CD8-positive, alpha-beta memory T cell (primary cell): ENCODE measurements around the gene DENND4A. TPM values are rescaled to one million over a fixed set of nuclear protein-coding genes. Genes with fewer than 3 reads are reported as not detected.

Experiments
- CTCF ChIA-PET: fragments of 350-600 bp; sonication (Branson Sonifier 250); formaldehyde crosslinking; loops from one replicate; lab custom pipeline; 2021; ENCODE audit warnings: antibody characterized with exemption; lab: Charles Lee
- POLR2A ChIA-PET: fragments of 350-600 bp; sonication (Branson Sonifier 250); formaldehyde crosslinking; loops from one replicate; lab custom pipeline; 2021; ENCODE audit warnings: antibody characterized with exemption; lab: Charles Lee
- DNase-seq, 5 donors: peaks; one replicate each; pipeline versions ENCODE4 v3.0.0 to v3.0.0-alpha.2; 2020 to 2022; ENCODE audit warnings: mixed read lengths in 1 of 5
- H3K27ac ChIP-seq: one replicate; pipeline ENCODE4 v1.7.0; 2013; ENCODE audit warnings: low read depth, mild to moderate bottlenecking, low read length, moderate library complexity
- H3K27me3 ChIP-seq: 2 replicates; pipeline ENCODE4 v1.7.0; 2013; ENCODE audit warnings: low read length, mild to moderate bottlenecking; ENCODE audit not compliant: insufficient read depth, poor library complexity, severe bottlenecking
- H3K36me3 ChIP-seq: 2 replicates; pipeline ENCODE4 v1.7.0; 2013; ENCODE audit warnings: mild to moderate bottlenecking, low read length, moderate library complexity; ENCODE audit not compliant: insufficient read depth
- H3K4me1 ChIP-seq: 2 replicates; pipeline ENCODE4 v1.7.0; 2013; ENCODE audit warnings: mild to moderate bottlenecking, low read length, moderate library complexity; ENCODE audit not compliant: insufficient read depth
- H3K4me3 ChIP-seq: 2 replicates; pipeline ENCODE4 v1.7.0; 2013; ENCODE audit warnings: mild to moderate bottlenecking, low read length
- H3K9me3 ChIP-seq: 2 replicates; pipeline ENCODE4 v1.7.0; 2013; ENCODE audit warnings: mild to moderate bottlenecking, low read length
- H3K27ac Mint-ChIP-seq, 8 donors: one replicate each; pipeline ENCODE4 v1.8.0; 2020 to 2021; ENCODE audit warnings: mixed read lengths in 8 of 8, mild to moderate bottlenecking in 6 of 8, inconsistent platforms in 3 of 8, moderate library complexity in 3 of 8
- H3K27me3 Mint-ChIP-seq, 2 donors: one replicate each; pipeline ENCODE4 v1.8.0; 2020 to 2021; ENCODE audit warnings: mixed read lengths in 2 of 2, mild to moderate bottlenecking in 1 of 2, moderate library complexity in 1 of 2
- H3K36me3 Mint-ChIP-seq, 3 donors: one replicate each; pipeline ENCODE4 v1.8.0; 2020 to 2021; ENCODE audit warnings: mixed read lengths in 3 of 3, inconsistent platforms in 1 of 3, mild to moderate bottlenecking in 1 of 3
- H3K4me1 Mint-ChIP-seq, 3 donors: one replicate each; pipeline ENCODE4 v1.8.0; 2020 to 2021; ENCODE audit warnings: mixed read lengths in 3 of 3, inconsistent platforms in 1 of 3, mild to moderate bottlenecking in 1 of 3
- H3K4me3 Mint-ChIP-seq, 7 donors: one replicate each; pipeline ENCODE4 v1.8.0; 2020 to 2021; ENCODE audit warnings: mixed read lengths in 7 of 7, mild to moderate bottlenecking in 6 of 7, moderate library complexity in 4 of 7, inconsistent platforms in 2 of 7
- H3K9me3 Mint-ChIP-seq, 5 donors: one replicate each; pipeline ENCODE4 v1.8.0; 2020 to 2022; ENCODE audit warnings: mixed read lengths in 5 of 5, mild to moderate bottlenecking in 3 of 5, moderate library complexity in 2 of 5, inconsistent platforms in 1 of 5
- polyA plus RNA-seq: library from polyadenylated mRNA; unstranded; fragments of 300-500 nt; fragmentation: Illumina TruSeq; gene quantifications from one replicate; pipeline ENCODE4 v1.2.3, GENCODE V29; 2021
- total RNA-seq, 2 experiments: library from RNA; stranded (reverse); gene quantifications; one replicate each; pipeline ENCODE4 v1.2.3, GENCODE V29; 2021

DENND4A gene
- total and polyA plus RNA-seq, 3 experiments from 2014 or later = 21.5 to 54.3 (median 47.2) TPM

DNA sequence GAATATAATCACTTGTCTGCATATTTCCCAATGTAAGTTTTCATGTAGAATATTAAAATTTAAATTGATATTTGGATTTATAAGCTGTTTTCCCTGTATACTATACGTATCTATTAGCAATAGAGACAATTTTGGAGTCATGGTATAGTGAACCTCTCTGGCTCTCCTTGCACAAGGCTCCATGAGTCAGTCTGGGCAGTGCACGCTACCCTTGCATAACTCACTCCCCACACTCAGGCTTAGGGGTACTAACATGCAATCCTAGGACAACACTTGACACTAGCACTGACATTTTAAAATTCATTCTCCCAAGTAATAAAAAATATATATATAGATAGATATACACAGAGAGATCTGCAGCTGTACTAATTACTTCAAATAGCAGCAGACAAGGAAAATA lies 131.2 kb downstream of the DENND4A start:
- Histone ChIP-seq H3K4me3 (no peak overlapping the region), H3K9me3 (no peaks in the 10 kb centered on the region), H3K36me3 (peaks cover 13% of the 10 kb centered on the region), H3K27ac (no peak overlapping the region), H3K27me3 (no peaks in the 10 kb centered on the region), H3K4me1 (no peaks in the 10 kb centered on the region)
- no peak overlapping the region for H3K4me3 Mint-ChIP-seq
- H3K4me1 Mint-ChIP-seq = no peaks in the 10 kb centered on the region
- no peak overlapping the region for H3K27ac Mint-ChIP-seq
- ChIA-PET CTCF (interaction anchor here (1.1 to 1.6 kb wide), 2 partner anchors 9 to 22 kb away, joined by 3 to 5 read pairs; no protein-coding TSS in a partner anchor), POLR2A (no interaction called here)
- H3K9me3 Mint-ChIP-seq = no peaks in the 10 kb centered on the region
- peaks cover 0 to 76% (median 12%) of the 10 kb centered on the region in 3 donors for H3K36me3 Mint-ChIP-seq
- DNase-seq = no peak
- no peaks in the 10 kb centered on the region for H3K27me3 Mint-ChIP-seq

DNA sequence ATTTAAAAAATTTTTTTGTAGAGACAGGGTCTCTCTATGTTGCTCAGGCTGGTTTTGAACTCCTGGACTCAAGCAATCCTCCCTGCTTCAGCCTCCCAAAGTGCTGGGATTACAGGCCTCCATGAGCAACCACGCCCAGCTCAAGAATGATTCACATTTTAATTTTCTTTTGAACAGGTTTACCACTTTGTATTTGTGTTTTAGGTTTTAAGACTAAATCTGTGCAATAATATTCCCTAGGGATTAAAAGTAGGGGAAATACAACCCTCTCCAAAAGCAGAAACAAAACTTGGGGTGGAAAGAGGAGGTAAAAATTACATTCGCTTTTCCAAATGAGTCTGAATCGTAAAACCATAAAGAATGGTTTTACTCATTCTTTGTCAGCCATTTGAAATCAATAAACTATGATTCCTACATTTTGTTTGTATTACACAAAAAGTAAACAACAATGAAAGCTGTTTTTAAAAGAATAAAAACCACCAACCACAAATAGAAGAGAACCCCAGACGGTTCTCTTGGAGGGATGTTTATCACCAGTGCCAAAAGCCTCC lies 132.5 kb downstream of the DENND4A start:
- Mint-ChIP-seq H3K4me3 (no peak overlapping the region), H3K36me3 (peaks cover 0 to 76% (median 10%) of the 10 kb centered on the region in 3 donors), H3K9me3 (no peaks in the 10 kb centered on the region), H3K27me3 (no peaks in the 10 kb centered on the region), H3K4me1 (no peaks in the 10 kb centered on the region), H3K27ac (peak overlapping the region in 2 of 8 donors; percentile 21 to 54)
- Histone ChIP-seq H3K36me3 (peaks cover 13% of the 10 kb centered on the region), H3K27ac (no peak overlapping the region), H3K27me3 (no peaks in the 10 kb centered on the region), H3K4me3 (no peak overlapping the region), H3K4me1 (no peaks in the 10 kb centered on the region), H3K9me3 (no peaks in the 10 kb centered on the region)
- DNase-seq = no peak
- POLR2A ChIA-PET = no interaction called here
- CTCF ChIA-PET = interaction anchor here (1.1 kb wide), 1 partner anchor 21 kb away, joined by 3 read pairs; no protein-coding TSS in a partner anchor

DNA sequence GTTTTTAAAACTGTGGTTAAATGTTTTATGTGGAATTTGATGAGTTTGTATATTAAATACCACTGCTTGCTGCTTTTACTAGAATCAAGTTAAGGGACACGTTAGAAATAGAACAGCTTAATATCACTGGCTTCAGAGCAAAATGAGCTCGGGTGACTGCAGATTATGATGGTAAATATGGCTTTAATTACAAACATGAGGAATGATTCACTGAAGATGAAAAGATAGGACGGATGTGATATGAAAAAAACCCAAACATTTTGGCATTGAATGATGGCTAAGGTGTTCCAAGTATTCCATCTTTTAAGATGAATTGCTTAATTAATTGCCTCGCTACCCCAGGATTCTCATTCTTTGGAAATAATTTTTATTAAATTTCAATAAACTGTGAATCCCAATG lies 136.6 kb downstream of the DENND4A start:
- Mint-ChIP-seq H3K27ac (no peak overlapping the region), H3K4me3 (no peak overlapping the region), H3K4me1 (peaks cover under 1 to 1% (median under 1%) of the 10 kb centered on the region in 3 donors), H3K36me3 (peaks cover 0 to 79% (median 11%) of the 10 kb centered on the region in 3 donors), H3K9me3 (no peaks in the 10 kb centered on the region), H3K27me3 (no peaks in the 10 kb centered on the region)
- Histone ChIP-seq H3K4me1 (no peaks in the 10 kb centered on the region), H3K27ac (no peak overlapping the region), H3K9me3 (no peaks in the 10 kb centered on the region), H3K27me3 (no peaks in the 10 kb centered on the region), H3K4me3 (no peak overlapping the region), H3K36me3 (peaks cover 14% of the 10 kb centered on the region)
- CTCF ChIA-PET = no interaction called here
- POLR2A ChIA-PET = no interaction called here
- DNase-seq = no peak

- peaks cover 4 to 5% (median 5%) of the 10 kb centered on the region in 3 donors for H3K4me1 Mint-ChIP-seq
- ChIA-PET POLR2A (no interaction called here), CTCF (no interaction called here)
- Histone ChIP-seq H3K36me3 (peaks cover 14% of the 10 kb centered on the region), H3K27ac (no peak overlapping the region), H3K4me3 (no peak overlapping the region), H3K9me3 (no peaks in the 10 kb centered on the region), H3K4me1 (no peaks in the 10 kb centered on the region), H3K27me3 (no peaks in the 10 kb centered on the region)
- peak overlapping the region in 1 of 8 donors; percentile 87 for H3K27ac Mint-ChIP-seq
- no peak overlapping the region for H3K4me3 Mint-ChIP-seq
- no peak for DNase-seq
- no peaks in the 10 kb centered on the region for H3K27me3 Mint-ChIP-seq
- no peaks in the 10 kb centered on the region for H3K9me3 Mint-ChIP-seq
- H3K36me3 Mint-ChIP-seq = peaks cover 0 to 79% (median 11%) of the 10 kb centered on the region in 3 donors
These were observed 137.1 kb downstream of the DENND4A start for GRCh38 chr15:65655026-65655425.

DNA sequence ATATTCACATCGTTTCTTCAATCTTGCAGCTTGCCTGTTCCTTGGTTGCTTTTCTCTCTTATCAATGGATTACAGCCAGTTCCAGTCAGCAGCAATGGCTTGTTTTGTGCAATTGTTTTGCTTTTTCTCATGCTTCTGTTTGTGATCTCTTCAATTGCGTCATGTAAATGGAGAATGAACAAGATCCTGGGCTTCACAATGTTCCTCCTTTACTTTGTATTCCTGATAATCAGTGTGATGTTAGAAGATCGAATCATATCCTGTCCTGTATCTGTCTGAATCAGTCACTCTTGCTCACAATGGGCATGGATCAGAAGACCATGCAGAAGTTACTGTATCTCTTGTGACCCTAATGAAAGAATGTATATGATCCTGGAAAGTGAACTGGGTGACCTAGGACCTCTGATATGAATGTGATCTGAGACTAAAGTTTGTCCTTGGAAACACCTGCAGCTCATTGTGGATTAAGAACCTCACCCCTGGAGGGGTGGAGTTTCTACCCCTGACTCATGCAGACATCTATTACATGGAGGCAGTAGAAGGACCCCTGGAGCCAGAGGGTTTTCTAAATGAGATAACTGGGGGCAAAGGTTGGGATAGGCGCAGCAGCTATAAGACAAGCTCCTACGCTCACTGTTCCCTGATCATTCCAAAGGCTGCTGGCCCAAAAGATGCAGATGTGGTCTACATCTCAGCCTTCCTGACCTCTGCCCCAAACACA lies 138.1 kb downstream of the DENND4A start:
- POLR2A ChIA-PET = no interaction called here
- peaks cover 14% of the 10 kb centered on the region for H3K36me3 ChIP-seq
- H3K27ac Mint-ChIP-seq = peak overlapping the region in 3 of 8 donors; percentile 1 to 83 (median 55)

GRCh38 chr15:65653341-65653740 lies 138.8 kb downstream of the DENND4A start:
- Histone ChIP-seq H3K27me3 (no peaks in the 10 kb centered on the region), H3K4me3 (no peak overlapping the region), H3K9me3 (no peaks in the 10 kb centered on the region), H3K4me1 (no peaks in the 10 kb centered on the region), H3K27ac (no peak overlapping the region), H3K36me3 (peaks cover 14% of the 10 kb centered on the region)
- no peaks in the 10 kb centered on the region for H3K27me3 Mint-ChIP-seq
- peaks cover 0 to 68% (median 8%) of the 10 kb centered on the region in 3 donors for H3K36me3 Mint-ChIP-seq
- no peak for DNase-seq
- POLR2A ChIA-PET = no interaction called here
- peaks cover 5 to 8% (median 8%) of the 10 kb centered on the region in 3 donors for H3K4me1 Mint-ChIP-seq
- no peak overlapping the region for H3K4me3 Mint-ChIP-seq
- peak overlapping the region in 2 of 8 donors; percentile 35 to 54 for H3K27ac Mint-ChIP-seq
- CTCF ChIA-PET = interaction anchor here (1.1 kb wide), 1 partner anchor 74 kb away, joined by 3 read pairs; no protein-coding TSS in a partner anchor
- H3K9me3 Mint-ChIP-seq = no peaks in the 10 kb centered on the region

More for the DNA sequence above, 138.1 kb downstream of the DENND4A start:
- Mint-ChIP-seq H3K27me3 (no peaks in the 10 kb centered on the region), H3K4me1 (peaks cover 5 to 8% (median 8%) of the 10 kb centered on the region in 3 donors), H3K9me3 (no peaks in the 10 kb centered on the region), H3K4me3 (no peak overlapping the region), H3K36me3 (peaks cover 0 to 75% (median 10%) of the 10 kb centered on the region in 3 donors)
- Histone ChIP-seq H3K27me3 (no peaks in the 10 kb centered on the region), H3K27ac (no peak overlapping the region), H3K4me3 (no peak overlapping the region), H3K9me3 (no peaks in the 10 kb centered on the region), H3K4me1 (no peaks in the 10 kb centered on the region)
- CTCF ChIA-PET = interaction anchor here (1.1 kb wide), 1 partner anchor 73 kb away, joined by 3 read pairs; no protein-coding TSS in a partner anchor
- no peak for DNase-seq

GRCh38 chr15:65651831-65652749 lies 140.0 kb downstream of the DENND4A start:
- H3K36me3 ChIP-seq = peaks cover 14% of the 10 kb centered on the region
- H3K36me3 Mint-ChIP-seq = peaks cover 0 to 59% (median 10%) of the 10 kb centered on the region in 3 donors
- POLR2A ChIA-PET = no interaction called here
- no peak overlapping the region for H3K27ac ChIP-seq
- no peaks in the 10 kb centered on the region for H3K27me3 Mint-ChIP-seq
- H3K27me3 ChIP-seq = no peaks in the 10 kb centered on the region
- H3K9me3 ChIP-seq = no peaks in the 10 kb centered on the region
- DNase-seq = no peak
- H3K4me1 Mint-ChIP-seq = peaks cover 5 to 8% (median 8%) of the 10 kb centered on the region in 3 donors
- H3K27ac Mint-ChIP-seq = peak overlapping the region in 6 of 8 donors; percentile 13 to 70 (median 28)
- no peaks in the 10 kb centered on the region for H3K4me1 ChIP-seq
- no peak overlapping the region for H3K4me3 ChIP-seq
- H3K9me3 Mint-ChIP-seq = no peaks in the 10 kb centered on the region
- CTCF ChIA-PET = interaction anchor here (1.3 to 1.4 kb wide), 2 partner anchors 9 to 14 kb away, joined by 4 to 5 read pairs; no protein-coding TSS in a partner anchor
- H3K4me3 Mint-ChIP-seq = peak overlapping the region in 1 of 7 donors; percentile 48
